ENCODE measurements around the gene KRT36.

DNA sequence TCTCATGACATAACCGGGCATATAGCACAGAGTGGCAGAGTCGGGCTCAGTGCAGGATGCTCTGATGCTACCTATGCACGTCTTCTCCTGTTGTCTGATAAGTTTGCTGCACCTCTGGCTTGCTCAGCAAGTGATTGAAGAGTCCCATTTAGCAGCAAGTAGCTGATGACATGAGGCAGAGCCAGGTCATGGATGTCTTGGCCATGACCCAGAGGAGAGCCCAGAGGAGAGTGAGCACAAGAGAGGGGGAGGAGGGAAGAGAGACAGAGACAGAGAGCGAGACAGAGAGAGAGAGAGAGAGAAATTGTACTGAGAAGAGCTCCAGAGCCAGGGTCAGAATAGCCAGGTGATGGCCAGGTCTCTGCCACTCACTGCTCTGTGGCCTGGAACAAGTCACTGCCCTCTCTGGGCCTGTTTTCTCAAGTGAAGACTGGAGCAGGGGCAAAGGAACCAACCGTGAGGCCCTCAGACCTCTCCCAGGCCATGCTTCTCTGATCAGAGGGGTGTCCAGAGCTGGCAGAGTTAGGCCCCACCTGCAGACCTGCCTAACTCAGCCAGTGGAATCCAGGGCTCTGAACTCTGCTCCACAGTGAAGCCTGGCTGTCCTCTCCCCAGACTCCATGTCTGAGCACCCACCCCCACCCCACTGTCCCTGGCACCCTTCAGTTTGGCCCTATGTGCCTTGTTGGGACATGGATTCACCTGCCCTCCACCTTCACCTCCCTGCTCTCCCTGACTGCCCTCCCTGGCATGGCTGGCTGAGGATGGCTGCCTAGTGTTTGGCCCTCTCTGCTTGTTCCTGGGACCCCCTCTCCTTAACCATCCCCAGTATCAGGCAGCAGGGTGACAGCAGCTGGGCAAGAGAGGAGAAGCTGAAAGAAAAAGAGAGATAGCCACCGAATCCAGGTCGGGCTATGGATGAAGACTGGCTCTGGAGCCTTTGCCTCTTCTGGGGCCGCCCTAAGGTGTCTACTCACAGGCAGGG is 4.5 kb downstream of the KRT36 start:
- no peak for TF ChIP-seq CTCF (conservative IDR thresholded peaks at IDR 0.05 in 1 of 2, IDR thresholded peaks at IDR 0.05 in 1 of 2; ENCODE audit: extremely low read depth in 1 of 2, insufficient read depth in 1 of 2, low read depth in 1 of 2, low read length in 2 of 2)
- TF ChIP-seq EZH2 (IDR thresholded peaks at IDR 0.05; ENCODE audit: borderline replicate concordance, low read length) = no peak
